CD4-positive, CD25-positive, alpha-beta regulatory T cell (primary cell): ENCODE results near the gene KCNIP1. TPM values are rescaled to one million over a fixed set of nuclear protein-coding genes. Genes with fewer than 3 reads are reported as not detected.

Source experiments
- ATAC-seq, 2 donors: fragments of 150-1000 bp; cut with Tn5 transposase; one replicate each; pipeline ENCODE4 v1.10.0; 2021; ENCODE audit warnings: low read depth in 2 of 2, moderate number of reproducible peaks in 2 of 2, moderate library complexity in 1 of 2
- DNase-seq, 3 donors: peaks; one replicate each; pipeline versions ENCODE4 v3.0.0 to v3.0.0-alpha.2; 2012 to 2022; ENCODE audit warnings: mixed read lengths in 1 of 3
- H3K27ac ChIP-seq: one replicate; pipeline ENCODE4 v1.7.0; 2013; ENCODE audit warnings: mild to moderate bottlenecking, low read length; ENCODE audit not compliant: insufficient read depth, poor library complexity, severe bottlenecking
- H3K27me3 ChIP-seq: one replicate; pipeline ENCODE4 v1.7.0; 2013; ENCODE audit warnings: low read length; ENCODE audit not compliant: control insufficient read depth, insufficient read depth
- H3K36me3 ChIP-seq: one replicate; pipeline ENCODE4 v1.7.0; 2013; ENCODE audit warnings: mild to moderate bottlenecking, low read length, moderate library complexity; ENCODE audit not compliant: control insufficient read depth, insufficient read depth
- H3K4me1 ChIP-seq: 2 replicates; pipeline ENCODE4 v1.7.0; 2013; ENCODE audit warnings: mild to moderate bottlenecking, low read length; ENCODE audit not compliant: insufficient read depth, control insufficient read depth, poor library complexity, severe bottlenecking
- H3K4me3 ChIP-seq: one replicate; pipeline ENCODE4 v1.7.0; 2013; ENCODE audit warnings: low read depth, mild to moderate bottlenecking, low read length, moderate library complexity
- H3K9me3 ChIP-seq, 2 experiments: 1 replicate in 1 of 2; 2 replicates in 1 of 2; pipeline ENCODE4 v1.7.0; 2013; ENCODE audit warnings: low read length in 2 of 2, mild to moderate bottlenecking in 1 of 2, moderate library complexity in 1 of 2; ENCODE audit not compliant: control insufficient read depth in 2 of 2
- H3K27ac Mint-ChIP-seq, 3 donors: one replicate each; pipeline ENCODE4 v1.8.0; 2020 to 2022; ENCODE audit warnings: mild to moderate bottlenecking in 3 of 3, mixed read lengths in 3 of 3, moderate library complexity in 2 of 3
- H3K27me3 Mint-ChIP-seq: one replicate; pipeline ENCODE4 v1.8.0; 2022; ENCODE audit warnings: mild to moderate bottlenecking, mixed read lengths
- H3K36me3 Mint-ChIP-seq: one replicate; pipeline ENCODE4 v1.8.0; 2020; ENCODE audit warnings: mixed read lengths
- H3K4me1 Mint-ChIP-seq, 4 donors: one replicate each; pipeline ENCODE4 v1.8.0; 2020 to 2022; ENCODE audit warnings: mixed read lengths in 4 of 4, mild to moderate bottlenecking in 1 of 4
- H3K4me3 Mint-ChIP-seq, 4 donors: one replicate each; pipeline ENCODE4 v1.8.0; 2020 to 2022; ENCODE audit warnings: mild to moderate bottlenecking in 4 of 4, mixed read lengths in 4 of 4, moderate library complexity in 3 of 4
- H3K9me3 Mint-ChIP-seq, 7 donors: one replicate each; pipeline ENCODE4 v1.8.0; 2020 to 2022; ENCODE audit warnings: mixed read lengths in 7 of 7, mild to moderate bottlenecking in 3 of 7, moderate library complexity in 2 of 7
- polyA plus RNA-seq, 4 donors: library from polyadenylated mRNA; unstranded; fragments of 300-500 nt; fragmentation: Illumina TruSeq; gene quantifications; one replicate each; pipeline ENCODE4 v1.2.3, GENCODE V29; 2021
- total RNA-seq: library from RNA; stranded (reverse); gene quantifications from one replicate; pipeline ENCODE4 v1.2.3, GENCODE V29; 2022

Gene KCNIP1
- total and polyA plus RNA-seq, 5 donors from 2014 or later, result not detected

DNA sequence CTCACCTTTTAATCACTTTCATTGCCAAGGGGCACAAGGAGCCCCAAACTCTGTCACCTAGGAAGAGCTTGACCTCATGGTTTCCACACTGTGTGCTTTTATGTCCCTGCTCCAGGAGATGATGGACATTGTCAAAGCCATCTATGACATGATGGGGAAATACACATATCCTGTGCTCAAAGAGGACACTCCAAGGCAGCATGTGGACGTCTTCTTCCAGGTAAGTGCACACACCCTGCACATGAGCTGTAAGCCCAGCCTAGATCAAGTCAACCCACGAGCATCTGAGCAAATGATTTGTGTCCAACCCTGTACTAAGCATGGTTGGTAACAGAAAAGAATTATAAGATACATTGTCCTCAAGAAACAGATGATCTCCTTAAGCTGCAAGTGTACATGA lies 228.9 kb downstream of the KCNIP1 start:
- Histone ChIP-seq H3K9me3 (peaks cover 4 to 5% of the 10 kb centered on the region in 2 experiments), H3K4me1 (no peaks in the 10 kb centered on the region), H3K36me3 (no peaks in the 10 kb centered on the region), H3K4me3 (no peak overlapping the region), H3K27ac (no peak overlapping the region), H3K27me3 (no peaks in the 10 kb centered on the region)
- H3K4me3 Mint-ChIP-seq, result no peak overlapping the region
- no peaks in the 10 kb centered on the region for H3K4me1 Mint-ChIP-seq
- no peak for ATAC-seq
- DNase-seq, result no peak
- H3K27me3 Mint-ChIP-seq, result peaks cover 9% of the 10 kb centered on the region
- H3K9me3 Mint-ChIP-seq, result peaks cover 0 to 10% (median 0%) of the 10 kb centered on the region in 7 donors
- H3K27ac Mint-ChIP-seq, result no peak overlapping the region
- no peaks in the 10 kb centered on the region for H3K36me3 Mint-ChIP-seq

DNA sequence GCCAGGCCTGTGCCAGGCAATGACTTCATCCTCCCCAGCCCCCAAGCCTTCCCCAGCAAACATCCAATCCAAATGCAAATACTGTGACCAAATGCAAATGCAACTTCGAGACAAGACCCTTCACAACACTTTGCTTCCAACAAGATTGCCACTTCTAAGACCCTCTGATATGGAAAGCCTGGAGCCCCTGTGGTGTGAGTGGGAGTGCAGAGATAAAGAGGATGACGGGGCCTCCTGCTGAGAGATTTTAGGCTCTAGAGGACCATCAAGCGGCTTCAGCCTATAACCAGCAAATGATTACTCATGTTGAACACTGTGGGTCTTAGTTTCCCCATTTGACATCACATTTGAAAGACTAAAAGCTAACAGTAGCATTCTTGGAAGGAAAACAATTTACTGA lies 233.1 kb downstream of the KCNIP1 start:
- Mint-ChIP-seq H3K4me3 (no peak overlapping the region), H3K9me3 (peaks cover 0 to 10% (median 0%) of the 10 kb centered on the region in 7 donors), H3K4me1 (no peaks in the 10 kb centered on the region), H3K36me3 (no peaks in the 10 kb centered on the region), H3K27me3 (no peaks in the 10 kb centered on the region), H3K27ac (no peak overlapping the region)
- Histone ChIP-seq H3K27me3 (no peaks in the 10 kb centered on the region), H3K4me3 (no peak overlapping the region), H3K4me1 (no peaks in the 10 kb centered on the region), H3K27ac (no peak overlapping the region), H3K36me3 (no peaks in the 10 kb centered on the region), H3K9me3 (peaks cover 4 to 5% of the 10 kb centered on the region in 2 experiments)
- ATAC-seq, result no peak
- no peak for DNase-seq

DNA sequence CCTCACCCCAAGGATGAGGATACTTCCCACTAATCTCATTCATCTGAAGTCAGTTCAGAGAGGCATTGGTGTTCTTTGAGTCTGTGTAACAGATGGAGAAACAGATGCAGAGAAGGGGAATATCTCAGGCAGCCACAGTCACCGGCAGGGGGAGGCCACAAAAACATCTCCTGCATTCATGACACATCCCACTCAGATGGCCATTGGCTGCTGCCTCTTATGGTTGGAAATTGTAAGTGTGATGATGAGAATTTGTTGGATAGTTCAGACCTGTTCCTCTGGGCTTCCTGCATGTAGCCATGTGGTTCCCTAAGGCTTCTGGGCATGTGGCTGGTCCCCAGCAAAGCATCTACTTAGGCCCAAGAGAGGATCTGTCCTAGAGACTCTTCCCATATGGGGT lies 233.8 kb downstream of the KCNIP1 start:
- peaks cover 0 to 10% (median 0%) of the 10 kb centered on the region in 7 donors for H3K9me3 Mint-ChIP-seq
- no peak overlapping the region for H3K4me3 Mint-ChIP-seq
- Histone ChIP-seq H3K36me3 (no peaks in the 10 kb centered on the region), H3K9me3 (peaks cover 4 to 5% of the 10 kb centered on the region in 2 experiments), H3K4me1 (no peaks in the 10 kb centered on the region), H3K27me3 (no peaks in the 10 kb centered on the region), H3K27ac (no peak overlapping the region), H3K4me3 (no peak overlapping the region)
- ATAC-seq, result no peak
- no peak for DNase-seq
- no peaks in the 10 kb centered on the region for H3K36me3 Mint-ChIP-seq
- no peak overlapping the region for H3K27ac Mint-ChIP-seq
- no peaks in the 10 kb centered on the region for H3K4me1 Mint-ChIP-seq
- no peaks in the 10 kb centered on the region for H3K27me3 Mint-ChIP-seq

DNA sequence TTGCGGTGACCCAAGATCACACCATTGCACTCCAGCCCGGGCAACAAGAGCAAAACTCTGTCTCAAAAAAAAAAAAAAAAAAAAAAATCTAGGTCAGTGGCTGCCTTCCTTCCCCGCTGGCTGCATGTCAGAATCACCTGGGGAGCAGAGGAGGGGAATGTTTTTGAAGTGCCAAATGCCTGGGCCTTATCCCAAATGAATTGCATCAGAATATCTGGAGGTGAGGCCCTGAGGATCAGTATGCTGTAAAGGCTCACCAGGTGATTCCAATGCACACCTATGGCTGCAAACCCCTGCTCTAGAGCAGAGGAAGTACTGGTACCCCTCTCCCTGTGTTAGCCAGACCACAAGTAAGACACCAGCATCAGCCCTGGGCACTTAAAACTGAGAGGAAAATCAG lies 235.0 kb downstream of the KCNIP1 start:
- Histone ChIP-seq H3K9me3 (peaks cover 4 to 5% of the 10 kb centered on the region in 2 experiments), H3K27ac (no peak overlapping the region), H3K36me3 (no peaks in the 10 kb centered on the region), H3K4me3 (no peak overlapping the region), H3K4me1 (no peaks in the 10 kb centered on the region), H3K27me3 (no peaks in the 10 kb centered on the region)
- Mint-ChIP-seq H3K36me3 (no peaks in the 10 kb centered on the region), H3K4me3 (no peak overlapping the region), H3K9me3 (peaks cover 0 to 10% (median 0%) of the 10 kb centered on the region in 7 donors), H3K27ac (no peak overlapping the region), H3K27me3 (peaks cover 7% of the 10 kb centered on the region), H3K4me1 (no peaks in the 10 kb centered on the region)
- no peak for ATAC-seq
- DNase-seq, result no peak

DNA sequence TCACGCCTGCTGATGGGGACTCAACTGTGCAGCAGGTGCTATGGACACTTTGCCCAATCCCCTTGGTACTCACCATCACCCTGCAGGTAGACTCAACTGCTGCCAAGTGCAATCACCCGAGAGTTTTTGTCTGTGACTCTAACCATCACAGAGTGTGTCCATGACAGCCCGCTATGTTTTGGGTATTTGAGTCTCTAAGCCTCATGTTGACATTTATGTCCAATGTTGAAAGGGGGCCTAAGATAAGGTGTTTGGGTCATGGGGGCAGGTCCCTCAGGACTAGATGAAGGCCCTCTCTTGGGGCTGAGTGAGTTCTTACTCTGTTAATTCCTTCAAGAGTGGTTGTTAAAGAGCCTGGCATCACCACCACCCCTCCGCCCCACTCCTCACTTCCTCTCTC lies 235.6 kb downstream of the KCNIP1 start:
- peaks cover 4 to 5% of the 10 kb centered on the region in 2 experiments for H3K9me3 ChIP-seq
- Mint-ChIP-seq H3K27me3 (peaks cover 7% of the 10 kb centered on the region), H3K4me1 (peaks cover 0 to 2% (median 0%) of the 10 kb centered on the region in 4 donors), H3K9me3 (peaks cover 0 to 10% (median 0%) of the 10 kb centered on the region in 7 donors), H3K27ac (no peak overlapping the region), H3K36me3 (no peaks in the 10 kb centered on the region), H3K4me3 (no peak overlapping the region)
- no peaks in the 10 kb centered on the region for H3K27me3 ChIP-seq
- H3K4me1 ChIP-seq, result peaks cover 2% of the 10 kb centered on the region
- DNase-seq (no peak), ATAC-seq (no peak)
- no peak overlapping the region for H3K27ac ChIP-seq
- H3K36me3 ChIP-seq, result no peaks in the 10 kb centered on the region
- H3K4me3 ChIP-seq, result no peak overlapping the region

DNA sequence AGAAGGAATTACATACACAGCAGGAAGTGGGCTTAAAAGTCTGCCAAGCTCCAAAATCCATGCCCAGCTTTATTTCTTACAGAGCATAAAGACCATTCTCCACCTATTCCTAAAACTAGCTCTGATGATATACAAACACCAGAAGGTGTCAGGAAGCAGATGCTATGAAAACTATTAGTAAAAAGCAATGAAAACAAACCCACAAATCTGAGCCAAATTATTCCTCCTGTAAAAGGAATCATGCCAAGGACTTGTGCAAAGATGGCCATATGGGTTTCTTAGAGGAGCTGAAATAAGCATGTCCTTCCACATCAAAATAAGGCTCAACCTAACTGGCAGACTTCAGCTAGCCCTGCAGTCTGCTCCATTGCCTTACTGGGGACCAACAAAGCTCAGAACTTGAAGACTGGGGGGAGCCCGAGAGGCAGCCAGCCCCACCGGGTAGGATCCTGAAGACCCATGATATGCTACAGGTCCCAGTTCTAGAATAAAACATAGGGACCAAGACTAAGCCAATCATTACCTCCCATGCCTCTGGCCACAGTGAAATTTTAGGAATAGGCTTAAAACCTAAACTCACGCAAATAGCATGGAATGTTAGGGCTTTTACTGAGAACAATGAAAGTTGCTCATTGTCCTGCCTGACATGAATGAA lies 236.9 kb downstream of the KCNIP1 start:
- H3K36me3 ChIP-seq, result no peaks in the 10 kb centered on the region
- DNase-seq (no peak), ATAC-seq (no peak)
- no peak overlapping the region for H3K27ac ChIP-seq
- H3K27me3 Mint-ChIP-seq, result peaks cover 11% of the 10 kb centered on the region
- peaks cover 0 to 2% (median 0%) of the 10 kb centered on the region in 4 donors for H3K4me1 Mint-ChIP-seq
- no peaks in the 10 kb centered on the region for H3K36me3 Mint-ChIP-seq
- H3K4me3 Mint-ChIP-seq, result no peak overlapping the region
- peaks cover 4% of the 10 kb centered on the region for H3K4me1 ChIP-seq
- peaks cover 0 to 4% (median 0%) of the 10 kb centered on the region in 7 donors for H3K9me3 Mint-ChIP-seq
- no peak overlapping the region for H3K4me3 ChIP-seq
- peaks cover 0 to 4% of the 10 kb centered on the region in 2 experiments for H3K9me3 ChIP-seq
- H3K27me3 ChIP-seq, result no peaks in the 10 kb centered on the region
- H3K27ac Mint-ChIP-seq, result no peak overlapping the region

DNA sequence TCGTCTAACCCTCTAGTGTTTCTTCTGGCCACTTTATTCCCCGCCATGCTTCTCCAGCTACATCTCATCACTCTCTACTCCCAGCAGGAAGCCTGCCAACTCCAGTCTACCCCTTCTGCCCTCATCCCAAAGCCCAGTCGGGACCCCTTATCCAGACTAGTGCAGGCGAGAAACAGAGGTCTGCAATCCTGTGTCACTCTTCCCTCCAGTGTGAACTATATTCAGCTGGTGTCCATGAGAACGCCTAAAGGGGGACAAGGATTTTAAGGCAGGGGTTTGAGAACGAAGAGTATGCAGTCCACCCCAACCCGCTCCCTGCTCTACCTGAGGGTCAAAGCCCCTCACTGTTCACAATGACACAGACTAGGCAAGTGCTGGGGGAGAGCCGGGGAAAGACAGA lies 238.0 kb downstream of the KCNIP1 start:
- Histone ChIP-seq H3K4me3 (no peak overlapping the region), H3K9me3 (no peaks in the 10 kb centered on the region), H3K27ac (no peak overlapping the region), H3K36me3 (no peaks in the 10 kb centered on the region), H3K27me3 (no peaks in the 10 kb centered on the region), H3K4me1 (peaks cover 4% of the 10 kb centered on the region)
- Mint-ChIP-seq H3K9me3 (peaks cover 0 to 1% (median 0%) of the 10 kb centered on the region in 7 donors), H3K4me1 (peaks cover 0 to 2% (median 0%) of the 10 kb centered on the region in 4 donors), H3K36me3 (no peaks in the 10 kb centered on the region), H3K4me3 (no peak overlapping the region), H3K27me3 (peaks cover 11% of the 10 kb centered on the region), H3K27ac (no peak overlapping the region)
- DNase-seq, result no peak
- no peak for ATAC-seq

DNA sequence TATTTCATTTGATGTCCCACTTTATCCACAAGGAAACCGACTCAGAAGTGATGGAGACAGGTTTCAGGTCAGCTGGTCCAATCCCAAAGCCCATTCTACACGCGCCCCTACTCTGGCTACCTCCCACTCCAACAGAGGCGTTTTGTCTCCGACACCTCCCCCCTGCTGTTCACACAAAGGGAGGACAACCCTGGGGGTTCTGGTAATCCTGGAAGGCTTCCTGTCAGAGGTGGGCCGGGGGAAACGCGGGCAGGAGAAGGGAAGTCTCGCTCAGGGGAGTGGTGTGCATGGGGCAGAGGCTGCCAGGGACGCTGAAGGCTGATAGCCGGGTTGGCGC lies 240.0 kb downstream of the KCNIP1 start:
- Mint-ChIP-seq H3K27ac (no peak overlapping the region), H3K9me3 (peaks cover 0 to 3% (median 0%) of the 10 kb centered on the region in 7 donors)

More for the DNA sequence above, 240.0 kb downstream of the KCNIP1 start:
- no peak for DNase-seq
- Histone ChIP-seq H3K4me3 (no peak overlapping the region), H3K9me3 (no peaks in the 10 kb centered on the region), H3K27ac (no peak overlapping the region), H3K27me3 (no peaks in the 10 kb centered on the region), H3K36me3 (no peaks in the 10 kb centered on the region), H3K4me1 (peaks cover 4% of the 10 kb centered on the region)
- Mint-ChIP-seq H3K4me1 (peaks cover 0 to 2% (median 0%) of the 10 kb centered on the region in 4 donors), H3K4me3 (no peak overlapping the region), H3K27me3 (peaks cover 17% of the 10 kb centered on the region), H3K36me3 (no peaks in the 10 kb centered on the region)
- ATAC-seq, result no peak
